GM18517 (cell line): ENCODE measurements around the gene TRABD2A.

Source experiments
- ATAC-seq: cut with Tn5 transposase; IDR thresholded peaks from one replicate; pipeline ENCODE4 v1.9.1; 2021; ENCODE audit warnings: mild to moderate bottlenecking, moderate library complexity; ENCODE audit not compliant: unreplicated experiment

TRABD2A gene

DNA sequence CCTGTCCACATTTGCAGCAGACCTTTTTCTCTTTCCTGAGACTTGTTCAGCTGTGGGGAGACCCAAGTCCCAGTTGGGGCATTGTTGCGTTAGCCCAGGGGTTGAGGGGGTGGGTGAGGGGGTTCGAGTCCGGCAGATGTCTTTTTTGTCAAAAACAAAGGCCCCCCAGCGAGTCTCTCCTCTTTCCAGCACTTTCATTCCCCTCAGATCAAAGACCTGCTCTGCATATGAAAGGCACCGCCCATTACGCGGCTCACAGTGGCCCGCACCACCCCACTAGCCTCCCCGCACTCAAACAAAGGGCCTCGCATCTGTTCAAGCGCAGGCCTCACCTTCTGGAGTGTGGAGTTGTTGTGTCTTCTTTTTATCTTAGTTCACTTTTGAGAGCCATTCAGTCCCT lies 25.2 kb downstream of the TRABD2A start:
- ATAC-seq = no peak

DNA sequence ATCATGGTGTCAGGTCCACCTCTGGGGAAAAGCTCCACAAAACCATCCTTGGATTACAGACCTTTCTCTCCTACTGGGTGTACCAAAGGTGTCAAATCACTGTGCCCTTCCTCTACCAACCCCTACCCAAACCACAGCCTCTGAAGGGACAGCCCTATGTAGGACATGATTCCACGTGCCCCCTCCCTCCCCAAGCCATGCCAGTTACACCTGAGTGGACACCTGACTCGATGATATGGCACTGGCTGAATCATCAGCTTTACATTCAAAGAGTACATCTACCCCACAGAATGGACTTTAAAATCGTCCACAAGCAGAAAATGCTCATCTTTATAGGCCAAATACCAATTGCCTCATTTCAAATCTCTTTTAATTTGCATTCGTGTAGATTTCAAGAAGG lies 26.0 kb downstream of the TRABD2A start:
- no peak for ATAC-seq

DNA sequence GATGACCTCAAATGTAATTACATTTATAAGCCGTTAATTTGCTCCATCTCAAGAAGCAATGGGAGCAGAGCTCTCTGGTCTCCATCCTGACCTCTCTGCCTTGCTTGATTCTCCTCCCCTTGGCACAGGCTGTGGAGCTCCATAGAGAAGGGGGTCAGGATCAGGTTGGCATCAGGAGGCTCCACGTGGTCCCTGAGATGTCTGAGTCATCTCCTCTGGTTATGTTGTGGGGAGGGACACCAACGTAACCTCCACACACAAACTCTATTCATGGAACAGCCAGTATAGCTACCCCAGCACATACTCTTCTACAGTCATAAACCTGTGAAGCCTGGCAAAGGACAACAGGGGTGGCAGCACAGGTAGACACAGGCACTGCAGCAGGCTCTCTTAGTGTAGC lies 29.0 kb downstream of the TRABD2A start:
- no peak for ATAC-seq

DNA sequence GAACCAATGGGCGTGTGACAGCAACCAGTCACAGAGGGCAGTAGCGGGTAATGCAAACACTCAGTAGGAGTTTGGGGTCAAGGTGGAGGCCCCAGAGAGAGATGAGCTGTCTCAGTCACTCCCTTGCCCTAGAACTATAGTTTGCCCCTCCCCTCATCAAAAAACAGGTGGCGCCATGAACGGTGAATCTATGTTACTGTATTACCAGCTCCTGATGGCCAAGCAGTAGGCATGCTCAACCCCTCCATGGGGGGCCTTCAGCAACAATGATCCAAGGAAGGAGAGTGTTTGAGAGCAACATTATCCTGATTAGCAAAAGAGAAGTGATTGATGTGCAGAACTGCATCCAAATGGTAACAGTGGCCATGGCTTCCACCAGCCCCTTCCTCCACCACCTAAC lies 30.4 kb downstream of the TRABD2A start:
- no peak for ATAC-seq

DNA sequence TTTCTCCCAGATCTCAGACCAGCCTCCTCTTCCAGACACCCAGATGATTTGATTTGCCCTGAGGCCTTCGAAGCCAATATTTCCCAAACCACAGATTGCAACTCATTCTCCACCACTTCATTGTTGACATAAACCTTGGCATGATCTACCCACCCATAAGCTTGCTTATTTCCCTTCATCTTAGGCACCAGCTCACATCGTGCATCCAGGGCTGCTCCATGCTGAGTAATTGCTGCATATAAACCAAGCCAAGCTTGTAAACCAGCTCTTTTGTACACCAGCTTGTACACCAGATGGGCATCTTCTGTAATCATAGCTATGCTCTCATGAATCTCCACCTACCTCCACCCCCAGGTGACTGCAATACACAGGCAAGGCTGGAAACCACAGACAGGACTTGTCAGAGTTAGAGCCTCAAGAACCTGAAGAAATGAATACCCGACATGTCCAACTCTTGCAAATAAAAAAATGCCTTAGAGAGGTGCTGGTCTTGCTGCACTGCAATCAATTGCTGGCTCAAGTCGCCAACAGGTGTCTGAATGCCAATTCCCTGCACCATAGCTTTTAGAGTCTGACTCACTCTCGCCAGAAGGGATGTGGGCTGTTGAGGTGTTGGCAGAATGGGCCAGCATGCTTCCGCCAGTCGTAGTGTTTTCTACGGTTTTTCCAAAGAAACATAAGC lies 31.5 kb downstream of the TRABD2A start:
- no peak for ATAC-seq

DNA sequence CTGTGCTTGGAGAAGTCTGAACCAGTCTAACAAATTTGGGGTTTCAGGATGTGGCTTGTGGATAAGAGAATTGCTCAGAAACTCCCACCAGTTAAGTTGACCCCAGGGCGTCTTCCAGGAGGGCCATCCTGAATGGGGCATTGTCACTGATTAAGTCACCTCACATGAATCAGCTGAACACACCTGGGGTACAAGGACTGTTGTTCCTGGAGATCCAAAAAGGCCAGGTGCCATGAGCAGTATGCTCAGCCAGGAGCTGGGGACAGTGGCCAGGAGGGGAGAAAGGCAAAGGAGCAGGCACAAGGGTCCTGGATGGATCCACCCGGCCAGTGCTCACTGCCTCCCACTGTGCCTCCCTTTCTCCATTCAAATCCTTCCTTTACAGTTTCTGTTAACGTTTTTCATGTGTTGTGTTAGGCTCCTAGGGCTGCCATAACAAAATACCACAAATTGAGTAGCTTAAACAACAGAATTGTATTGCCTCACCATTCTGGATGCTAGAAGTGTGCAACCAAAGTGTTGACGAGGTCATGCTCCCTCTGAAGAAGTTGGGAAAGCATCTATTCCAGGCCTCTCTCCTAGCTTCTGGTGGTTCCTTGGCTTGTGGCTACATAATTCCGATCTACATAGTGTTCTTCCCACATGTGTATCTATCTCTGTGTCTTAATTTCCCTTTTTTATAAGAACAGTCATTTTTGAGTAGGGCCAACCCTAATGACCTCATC lies 33.4 kb downstream of the TRABD2A start:
- ATAC-seq = no peak

DNA sequence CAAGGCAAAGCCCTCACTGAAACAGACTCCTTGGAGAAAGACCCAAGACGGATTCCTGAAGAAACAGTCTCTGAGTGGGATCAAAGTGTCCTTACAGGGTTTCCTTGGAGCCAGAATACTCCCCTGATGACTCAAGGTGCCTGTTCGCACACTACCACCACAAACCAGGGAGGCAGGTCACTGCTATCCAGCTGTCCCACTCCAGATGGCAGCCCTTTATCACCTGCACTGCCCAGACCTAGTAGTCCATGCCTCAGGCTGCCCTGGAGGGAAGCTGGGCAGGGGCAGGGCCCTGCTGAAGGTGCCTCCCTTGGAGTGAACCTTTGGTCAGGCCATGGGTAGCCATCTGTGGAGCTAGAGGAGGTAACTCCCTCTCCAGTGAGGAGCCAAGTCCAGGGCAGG lies 34.1 kb downstream of the TRABD2A start:
- no peak for ATAC-seq

DNA sequence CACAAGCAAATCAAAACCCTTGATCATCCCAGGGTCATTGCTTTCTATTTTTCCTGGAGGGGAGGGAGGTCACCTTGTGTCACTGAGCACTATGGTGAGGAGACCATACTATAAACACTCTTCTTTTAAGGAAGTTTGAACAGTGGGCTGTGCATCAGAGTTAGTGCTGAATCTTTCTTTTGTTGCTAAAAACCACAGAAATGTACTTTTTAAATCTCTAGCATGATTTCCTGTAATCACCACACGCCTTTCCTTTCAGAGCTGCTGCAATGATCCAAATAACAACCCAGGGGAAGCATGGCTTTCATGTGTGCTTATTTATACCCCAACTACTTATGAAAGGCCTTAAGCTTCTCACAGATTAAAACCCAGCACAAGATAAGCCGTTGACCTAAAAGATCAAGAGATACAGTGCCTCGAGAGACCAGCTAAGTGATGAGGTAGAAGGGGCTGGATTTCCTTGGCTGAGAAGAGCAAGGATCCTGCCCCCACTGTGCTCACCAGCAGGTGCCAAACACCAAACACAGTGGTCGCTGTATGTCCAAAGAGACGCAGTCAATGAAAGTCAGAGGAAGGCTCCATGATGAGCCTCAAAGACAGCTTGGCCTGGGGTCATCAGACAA lies 34.7 kb downstream of the TRABD2A start:
- no peak for ATAC-seq

DNA sequence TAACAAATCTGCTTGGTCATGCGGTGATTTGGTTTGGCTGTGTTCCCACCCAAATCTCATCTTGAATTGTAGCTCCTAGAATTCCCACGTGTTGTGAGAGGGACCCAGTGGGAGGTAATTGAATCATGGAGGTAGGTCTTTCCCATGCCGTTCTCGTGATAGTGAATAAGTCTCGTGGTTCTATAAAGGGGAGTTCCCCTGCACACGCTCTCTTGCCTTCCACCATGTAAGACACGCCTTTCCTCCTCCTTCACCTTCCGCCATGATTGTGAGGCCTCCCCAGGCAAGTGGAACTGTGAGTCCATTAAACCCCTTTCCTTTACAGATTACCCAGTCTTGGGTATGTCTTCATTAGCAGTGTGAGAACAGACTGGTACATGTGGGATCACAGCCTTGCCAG lies 36.7 kb downstream of the TRABD2A start:
- ATAC-seq = no peak

DNA sequence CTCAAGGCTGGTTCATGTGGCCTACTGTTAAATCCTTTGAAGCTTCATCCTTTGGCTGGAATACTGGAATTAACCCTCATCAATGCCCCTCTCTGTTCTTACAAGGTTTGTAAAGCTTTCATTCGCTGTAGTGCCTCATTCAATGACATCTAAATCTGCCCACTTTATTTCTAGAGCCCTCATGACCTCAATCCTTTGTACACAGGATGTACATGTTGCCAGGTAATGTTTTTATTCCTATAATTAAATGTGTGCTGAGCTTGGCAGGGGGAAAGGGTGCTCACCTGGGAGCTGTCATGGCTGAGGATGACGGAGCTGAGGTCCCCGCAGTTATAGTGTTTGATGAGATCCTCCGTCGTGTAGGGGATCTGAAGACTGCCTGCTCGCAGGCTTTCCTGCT lies 39.3 kb downstream of the TRABD2A start:
- no peak for ATAC-seq

DNA sequence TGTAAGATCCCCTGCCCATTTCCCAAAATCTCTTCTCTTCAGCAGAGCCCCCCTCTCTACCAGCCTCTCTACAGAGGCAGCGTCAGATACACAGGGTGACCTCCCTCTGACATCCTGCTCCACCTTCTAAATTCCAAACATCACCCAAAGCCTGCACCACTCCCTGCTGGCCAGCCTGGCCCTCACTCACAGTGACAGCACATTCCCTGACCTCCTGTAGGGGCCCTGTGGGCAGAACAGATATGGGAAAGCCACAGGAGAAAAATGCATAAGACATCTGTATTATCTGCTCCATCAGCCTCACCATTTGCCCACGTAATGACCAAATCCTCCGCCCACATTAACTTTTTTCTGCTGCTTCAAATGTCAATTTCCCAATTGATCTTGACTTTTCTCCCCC lies 40.6 kb downstream of the TRABD2A start:
- no peak for ATAC-seq

DNA sequence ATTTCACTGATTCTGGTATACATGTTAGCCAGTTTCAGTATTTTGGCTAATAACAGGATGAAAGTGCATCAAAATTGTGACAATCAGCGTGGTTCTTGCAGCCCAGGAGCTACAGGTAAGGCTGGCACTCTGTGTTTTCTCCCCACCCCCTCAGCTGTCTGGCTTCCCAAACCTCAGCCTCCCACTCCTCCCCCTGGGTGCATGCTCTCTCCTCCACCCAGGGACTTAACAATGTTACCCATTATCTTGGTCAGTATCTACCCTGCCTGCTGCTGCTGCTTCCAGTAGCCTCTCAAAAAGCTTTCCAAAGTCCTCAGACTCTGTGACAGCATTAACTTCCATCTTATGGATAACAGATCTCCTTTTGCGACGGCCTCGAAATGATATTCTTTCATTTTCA lies 41.0 kb downstream of the TRABD2A start:
- no peak for ATAC-seq

DNA sequence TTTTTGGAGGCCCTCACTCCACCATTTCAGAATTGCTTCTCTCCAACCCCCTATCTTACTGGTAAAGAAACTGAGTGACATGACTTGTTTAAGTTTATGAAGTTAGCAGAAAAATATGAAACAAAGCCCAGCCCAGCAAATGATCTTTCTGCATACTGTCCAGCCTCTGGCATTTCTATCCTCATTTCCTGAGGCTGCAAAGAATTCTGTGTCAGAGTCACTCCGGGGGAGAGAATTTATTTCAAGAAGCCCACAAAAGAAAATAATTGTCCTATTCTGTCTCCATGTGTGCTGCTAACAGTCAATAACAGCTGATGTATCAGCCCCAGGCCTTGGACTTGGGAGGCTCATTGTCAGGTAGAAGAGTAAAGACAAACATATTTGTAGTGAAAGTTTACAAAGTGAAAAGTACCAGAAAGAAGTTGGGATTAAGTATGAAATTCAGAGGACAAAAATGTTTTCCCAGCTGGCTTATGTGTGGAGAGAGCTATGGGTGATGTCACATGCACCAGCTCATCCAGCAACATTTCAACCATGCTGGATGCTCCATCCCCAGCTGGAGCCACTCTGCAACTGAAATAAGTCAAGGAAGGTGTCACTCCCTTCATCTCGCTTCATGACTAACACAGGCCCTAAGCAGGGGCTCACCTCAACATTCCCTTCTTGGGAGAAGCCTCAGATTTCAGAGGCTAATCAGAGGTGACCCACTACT lies 42.3 kb downstream of the TRABD2A start:
- ATAC-seq = no peak

DNA sequence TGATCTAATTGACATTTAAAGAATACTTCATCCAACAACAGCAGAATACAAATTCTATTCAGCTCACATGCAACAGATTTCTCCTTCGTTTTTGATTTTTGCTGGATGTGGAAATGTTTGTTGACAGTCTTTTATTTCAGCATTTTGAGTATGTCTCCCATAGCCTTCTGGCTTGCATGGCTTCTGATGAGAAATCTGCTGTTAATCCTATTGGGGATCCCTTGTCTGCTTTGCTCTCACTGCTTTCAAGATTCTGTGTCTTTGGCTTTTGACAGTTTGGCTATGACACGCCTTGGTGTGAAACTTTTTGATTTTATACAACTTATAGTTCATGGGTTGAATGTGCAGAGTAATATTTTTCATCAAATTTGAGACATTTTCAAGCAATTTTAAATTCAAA lies 44.7 kb downstream of the TRABD2A start:
- no peak for ATAC-seq

DNA sequence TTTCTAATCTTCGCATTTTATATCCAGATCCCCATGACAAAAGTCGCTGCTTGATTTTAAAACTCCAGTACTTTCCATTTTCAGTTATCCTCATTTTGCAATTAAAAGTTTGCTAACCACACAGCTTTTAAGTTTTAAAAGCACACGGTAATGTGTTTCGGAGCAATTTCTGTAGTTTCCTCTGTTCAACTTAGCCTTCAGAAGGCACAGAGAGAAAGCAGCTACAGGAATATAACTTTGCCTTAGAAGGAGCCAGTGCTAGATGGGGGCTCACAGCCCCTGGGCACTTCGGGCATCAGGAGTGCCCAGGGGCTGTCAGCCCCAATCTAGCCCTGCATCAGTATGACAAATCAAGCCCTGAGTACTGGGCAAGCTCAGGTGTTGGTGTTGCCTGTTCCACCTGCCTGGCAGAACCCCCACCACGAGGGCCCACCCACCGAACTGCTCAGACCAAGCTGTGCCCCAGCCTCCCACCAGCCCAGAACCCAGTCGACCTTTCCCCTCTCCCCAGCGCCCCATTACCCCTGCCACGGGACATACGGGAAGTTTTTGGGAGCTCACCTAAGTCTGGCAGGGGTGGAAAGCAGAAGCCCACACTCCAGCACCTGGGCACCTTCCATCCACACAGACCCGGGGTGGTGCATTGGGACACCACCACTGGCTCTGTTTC lies 47.3 kb downstream of the TRABD2A start:
- no peak for ATAC-seq

DNA sequence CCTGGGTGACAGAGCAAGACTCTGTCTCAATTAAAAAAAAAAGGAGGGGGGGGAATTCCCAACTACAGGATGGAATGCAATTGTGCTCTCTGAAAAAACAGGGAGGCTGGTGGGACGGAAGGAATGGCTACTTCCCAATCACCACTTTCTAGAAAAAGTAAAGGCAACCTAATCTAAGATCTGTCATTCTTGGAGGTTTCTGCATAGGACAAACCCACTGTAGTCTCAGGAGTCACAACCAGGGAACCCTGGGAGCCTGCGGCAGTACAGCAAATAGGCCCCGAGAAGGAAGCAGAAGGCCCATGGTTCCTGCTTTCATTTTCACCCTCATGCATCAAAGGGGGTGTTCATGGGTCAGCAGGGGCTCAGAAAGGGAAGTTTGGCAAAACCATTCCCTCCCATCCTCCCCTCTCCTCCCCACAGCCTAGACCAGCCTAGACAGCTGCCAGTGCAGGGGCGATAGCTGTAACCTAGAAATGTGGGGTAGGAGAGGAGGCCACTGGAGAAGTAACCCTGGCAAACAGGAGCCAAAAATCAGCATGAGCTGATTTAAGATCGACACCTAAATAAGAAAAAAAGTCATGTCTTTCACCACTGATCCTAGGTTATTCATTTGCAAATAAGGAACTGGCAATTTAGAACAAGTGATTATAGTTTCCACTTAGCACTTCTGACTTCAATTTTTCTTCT lies 48.0 kb downstream of the TRABD2A start:
- no peak for ATAC-seq

DNA sequence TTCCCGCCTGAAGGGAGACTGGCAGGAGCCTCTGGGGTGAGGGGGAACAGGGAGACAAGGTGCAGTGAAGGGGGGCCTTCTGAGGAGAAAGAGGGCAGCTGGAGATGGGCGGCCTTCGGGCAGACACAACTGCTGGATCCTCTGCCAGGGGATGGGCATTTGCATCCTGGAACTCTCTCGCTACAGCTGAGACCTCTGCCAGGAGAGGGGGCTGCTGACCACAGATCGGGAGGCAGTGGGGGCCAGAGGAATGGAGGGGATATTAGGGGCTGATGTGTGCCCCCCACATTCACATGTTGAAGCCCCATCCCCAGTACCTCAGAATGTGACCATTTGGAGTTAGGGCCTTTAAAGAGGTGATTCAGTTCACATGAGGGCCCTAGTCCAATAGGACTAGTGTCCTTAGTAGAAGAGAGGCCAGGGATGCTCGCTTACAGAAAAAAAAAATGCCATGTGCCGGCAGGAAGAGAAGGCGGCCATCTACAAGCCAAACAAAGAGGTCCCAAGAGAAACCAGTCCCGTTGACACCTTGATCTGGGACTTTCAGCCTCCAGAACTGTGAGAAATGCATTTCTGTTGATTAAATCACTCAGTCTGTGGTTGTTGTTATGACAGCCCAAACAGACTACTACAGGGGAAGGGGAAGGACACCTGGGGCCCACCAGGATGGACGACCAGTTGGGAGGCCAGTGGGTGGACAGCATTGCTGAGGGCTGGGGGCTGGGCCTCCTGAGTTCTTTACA lies 50.0 kb downstream of the TRABD2A start:
- no peak for ATAC-seq

DNA sequence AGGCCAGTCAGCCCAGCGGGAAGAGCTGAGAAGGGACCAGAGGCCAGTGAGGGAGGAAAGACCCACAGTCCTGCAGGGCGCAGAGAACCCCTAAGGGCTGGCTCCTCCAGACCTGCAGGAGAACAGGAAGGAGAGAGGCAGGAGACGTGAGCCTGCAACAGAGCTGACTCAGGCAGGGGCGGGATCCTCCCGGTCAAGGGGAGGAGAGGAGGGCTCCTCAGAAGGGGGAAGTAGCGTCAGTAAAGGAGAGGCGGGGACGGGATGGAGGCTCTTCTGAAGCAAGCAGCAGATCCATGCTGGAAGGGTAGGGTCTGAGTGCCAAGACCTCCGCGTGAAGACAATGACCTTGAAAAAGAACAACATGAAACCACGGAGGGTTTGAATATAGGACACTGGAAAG lies 50.8 kb downstream of the TRABD2A start:
- ATAC-seq = no peak

DNA sequence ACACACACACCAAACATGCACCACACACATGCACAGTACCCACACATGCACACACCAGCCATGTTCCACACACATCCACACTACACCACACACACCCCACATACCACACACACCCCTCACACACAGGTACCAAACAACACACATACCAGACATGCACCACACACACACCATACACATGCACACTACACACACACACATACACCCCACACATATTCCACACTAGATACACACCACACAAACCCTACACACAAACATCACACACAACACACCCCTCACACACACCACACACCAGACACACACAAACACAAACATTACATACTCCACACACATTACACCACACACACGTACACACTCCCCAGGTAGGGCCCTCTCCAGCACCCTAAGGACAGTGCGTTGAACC lies 51.2 kb downstream of the TRABD2A start:
- no peak for ATAC-seq
